Measurements from ENCODE around the gene TMEM208. TPM values are rescaled to one million over a fixed set of nuclear protein-coding genes. Genes with fewer than 3 reads are reported as not detected.

Gene TMEM208
- polyA plus RNA-seq, 1 of the 3 experiments (the other 2 are of a cell fraction) = 98.2 TPM

DNA sequence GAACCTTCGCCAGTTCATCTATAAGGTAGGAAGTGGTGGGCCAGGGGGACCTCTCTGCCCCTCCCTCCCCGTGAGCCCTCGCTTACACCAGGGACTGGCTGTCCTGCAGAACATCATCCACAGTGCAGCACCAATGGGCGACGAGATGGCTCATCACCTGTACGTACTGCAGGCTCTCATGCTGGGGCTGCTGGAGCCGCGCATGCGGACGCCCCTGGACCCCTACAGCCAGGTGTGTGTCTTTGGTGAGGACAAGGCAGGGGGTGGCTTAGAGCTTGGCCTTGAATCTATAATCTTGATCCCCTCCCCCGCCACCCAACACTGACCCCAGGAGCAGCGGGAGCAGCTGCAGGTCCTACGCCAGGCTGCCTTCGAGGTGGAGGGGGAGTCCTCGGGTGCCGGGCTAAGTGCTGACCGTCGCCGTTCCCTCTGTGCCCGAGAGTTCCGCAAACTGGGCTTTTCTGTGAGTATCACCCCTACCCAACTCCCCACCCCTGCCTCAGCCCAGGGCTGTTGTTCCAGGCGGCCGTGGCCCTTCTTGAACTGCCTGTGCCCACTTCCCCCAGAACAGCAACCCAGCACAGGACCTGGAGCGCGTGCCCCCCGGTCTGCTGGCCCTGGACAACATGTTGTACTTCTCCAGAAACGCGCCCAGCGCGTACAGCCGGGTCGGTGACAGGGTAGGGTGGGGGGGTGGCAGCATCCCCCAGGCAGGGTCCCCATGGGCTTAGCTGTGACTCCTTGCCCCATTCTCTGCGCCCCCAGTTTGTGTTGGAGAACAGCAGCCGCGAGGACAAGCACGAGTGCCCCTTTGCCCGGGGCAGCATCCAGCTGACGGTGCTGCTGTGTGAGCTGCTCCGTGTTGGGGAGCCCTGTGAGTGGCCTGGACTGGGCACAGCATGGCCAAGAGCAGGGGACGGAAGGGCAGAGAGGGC is 25.3 kb upstream of the TMEM208 start:
- Histone ChIP-seq H3K9me2 (no peaks in the 10 kb centered on the region), H3K9me3 (no peaks in the 10 kb centered on the region), H3K9ac (no peak overlapping the region), H2AFZ (ENCODE audit: low read depth) (no peak overlapping the region), H3K4me1 (ENCODE audit: control insufficient read depth in 1 of 2, insufficient read depth in 2 of 2, low read depth in 1 of 2, low read length in 1 of 2) (no peaks in the 10 kb centered on the region; a peak in 1 of 4 replicates), H3F3A (replicated peaks; ENCODE audit: insufficient read depth) (peaks cover 16% of the 10 kb centered on the region), H3K36me3 (replicated peaks in 1 of 2; ENCODE audit: control insufficient read depth in 1 of 2, insufficient read depth in 2 of 2, low read length in 1 of 2) (peaks cover 13 to 62% of the 10 kb centered on the region in 2 experiments), H4K20me1 (ENCODE audit: insufficient read depth) (no peaks in the 10 kb centered on the region), H3K4me2 (no peak overlapping the region), H3K4me3 (ENCODE audit: low read depth in 2 of 2, low read length in 1 of 2) (no peak overlapping the region), H3K27me3 (ENCODE audit: insufficient read depth) (no peaks in the 10 kb centered on the region), H3K79me2 (ENCODE audit: insufficient read depth) (0 out of 2 replicates have a peak, but pooled peaks cover under 1% of the 10 kb centered on the region), H3K27ac (ENCODE audit: low read depth in 2 of 2, low read length in 1 of 2) (no peak overlapping the region)
- no peak for TF ChIP-seq RCOR1 (IDR thresholded peaks at IDR 0.05; ENCODE audit: low read length)
- TF ChIP-seq SMC3 (IDR thresholded peaks at IDR 0.05; ENCODE audit: low read depth, low read length) = no peak
- no peak for DNase-seq
- POLR2A ChIA-PET = interaction anchor here (0.7 to 1.0 kb wide), 4 partner anchors 9 to 17 kb away, joined by 3 to 5 read pairs (median 4); no protein-coding TSS in a partner anchor
- CTCF ChIA-PET = interaction anchor here (1.2 kb wide), 1 partner anchor 46 kb away, joined by 3 read pairs; no protein-coding TSS in a partner anchor
- 97% methylated on average over 35 of the region's 40 CpGs for WGBS (ENCODE audit: low lambda C conversion rate)

DNA sequence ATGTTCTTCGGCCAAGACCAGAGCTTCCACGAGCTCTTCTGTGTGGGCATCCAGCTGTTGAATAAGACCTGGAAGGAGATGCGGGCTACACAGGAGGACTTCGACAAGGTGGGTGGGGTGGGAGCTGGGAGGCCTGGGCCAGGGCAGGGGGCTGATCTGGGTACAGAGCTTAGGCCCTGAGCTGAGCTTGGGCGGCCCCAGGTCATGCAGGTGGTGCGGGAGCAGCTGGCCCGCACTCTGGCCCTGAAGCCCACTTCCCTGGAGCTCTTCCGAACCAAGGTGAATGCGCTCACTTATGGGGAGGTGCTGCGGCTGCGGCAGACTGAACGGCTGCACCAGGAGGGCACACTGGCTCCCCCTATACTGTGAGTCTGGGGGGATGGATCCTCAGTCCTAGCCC is 24.5 kb upstream of the TMEM208 start:
- Histone ChIP-seq H3K27me3 (ENCODE audit: insufficient read depth) (no peaks in the 10 kb centered on the region), H3K9ac (no peak overlapping the region), H3K9me2 (no peaks in the 10 kb centered on the region), H3K4me3 (ENCODE audit: low read depth in 2 of 2, low read length in 1 of 2) (no peak overlapping the region), H3K9me3 (no peaks in the 10 kb centered on the region), H3K27ac (ENCODE audit: low read depth in 2 of 2, low read length in 1 of 2) (no peak overlapping the region), H2AFZ (ENCODE audit: low read depth) (no peak overlapping the region), H3F3A (replicated peaks; ENCODE audit: insufficient read depth) (peaks cover 11% of the 10 kb centered on the region), H3K4me1 (ENCODE audit: control insufficient read depth in 1 of 2, insufficient read depth in 2 of 2, low read depth in 1 of 2, low read length in 1 of 2) (peaks cover 0 to 5% of the 10 kb centered on the region in 2 experiments; a peak in 1 of 4 replicates), H3K79me2 (ENCODE audit: insufficient read depth) (no peaks in the 10 kb centered on the region), H3K4me2 (no peak overlapping the region), H4K20me1 (ENCODE audit: insufficient read depth) (no peaks in the 10 kb centered on the region), H3K36me3 (replicated peaks in 1 of 2; ENCODE audit: control insufficient read depth in 1 of 2, insufficient read depth in 2 of 2, low read length in 1 of 2) (peaks cover 6 to 55% of the 10 kb centered on the region in 2 experiments)
- ChIA-PET CTCF (interaction anchor here (1.0 to 1.2 kb wide), 2 partner anchors 14 to 47 kb away, joined by 3 read pairs; no protein-coding TSS in a partner anchor), POLR2A (interaction anchor here (0.7 to 1.0 kb wide), 4 partner anchors 10 to 21 kb away, joined by 3 to 5 read pairs (median 4); no protein-coding TSS in a partner anchor)
- 100% methylated on average over 5 of the region's 12 CpGs for WGBS (ENCODE audit: low lambda C conversion rate)
- no peak for DNase-seq
- no peak for TF ChIP-seq CHD2 (IDR thresholded peaks at IDR 0.05; ENCODE audit: low read length, partially characterized antibody)
- no peak for TF ChIP-seq JUND (IDR thresholded peaks at IDR 0.05)
- TF ChIP-seq GABPA (IDR thresholded peaks at IDR 0.05; ENCODE audit: low read depth) = no peak
- TF ChIP-seq, protein P1, sequence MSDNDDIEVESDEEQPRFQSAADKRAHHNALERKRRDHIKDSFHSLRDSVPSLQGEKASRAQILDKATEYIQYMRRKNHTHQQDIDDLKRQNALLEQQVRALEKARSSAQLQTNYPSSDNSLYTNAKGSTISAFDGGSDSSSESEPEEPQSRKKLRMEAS (IDR thresholded peaks at IDR 0.05; ENCODE audit: low read depth) = no peak
- TF ChIP-seq SIN3A (IDR thresholded peaks at IDR 0.05; ENCODE audit: borderline replicate concordance, low read depth, low read length) = no peak
- no peak for TF ChIP-seq ELF1 (IDR thresholded peaks at IDR 0.05)
- TF ChIP-seq, protein P2, sequence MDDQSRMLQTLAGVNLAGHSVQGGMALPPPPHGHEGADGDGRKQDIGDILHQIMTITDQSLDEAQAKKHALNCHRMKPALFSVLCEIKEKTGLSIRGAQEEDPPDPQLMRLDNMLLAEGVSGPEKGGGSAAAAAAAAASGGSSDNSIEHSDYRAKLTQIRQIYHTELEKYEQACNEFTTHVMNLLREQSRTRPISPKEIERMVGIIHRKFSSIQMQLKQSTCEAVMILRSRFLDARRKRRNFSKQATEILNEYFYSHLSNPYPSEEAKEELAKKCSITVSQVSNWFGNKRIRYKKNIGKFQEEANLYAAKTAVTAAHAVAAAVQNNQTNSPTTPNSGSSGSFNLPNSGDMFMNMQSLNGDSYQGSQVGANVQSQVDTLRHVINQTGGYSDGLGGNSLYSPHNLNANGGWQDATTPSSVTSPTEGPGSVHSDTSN (IDR thresholded peaks at IDR 0.05) = no peak
- TF ChIP-seq EZH2phosphoT487 (IDR thresholded peaks at IDR 0.05; ENCODE audit: borderline replicate concordance, low read depth) = no peak

All from SK-N-SH (cell line).